Measurements from ENCODE around the gene MLST8.

The MLST8 gene

GRCh38 chr16:2210386-2211365 is 5.4 kb downstream of the MLST8 start, which contains the start of gene BRICD5:
BRICD5 (minus strand) TSS chr16:2210863; CDS start chr16:2210833, 30 bp downstream.
- DNase-seq = no peak

- no peak for DNase-seq
Observed at GRCh38 chr16:2211923-2212347, 6.7 kb downstream of the MLST8 start.

- no peak for DNase-seq
Observed at GRCh38 chr16:2212362-2213324, 7.4 kb downstream of the MLST8 start.

- DNase-seq = no peak
Observed at GRCh38 chr16:2213817-2214718, 8.8 kb downstream of the MLST8 start.

- DNase-seq = no peak
Observed at GRCh38 chr16:2214719-2214968, 9.4 kb downstream of the MLST8 start, which contains the start of gene PGP. PGP (minus strand) TSS chr16:2214840; CDS start chr16:2214777, 63 bp downstream.

GRCh38 chr16:2216330-2216729 is 11.1 kb downstream of the MLST8 start:
- DNase-seq = no peak

- peak; percentile 98 for DNase-seq
Observed at GRCh38 chr16:2223221-2223941, 18.1 kb downstream of the MLST8 start, which contains the start of gene E4F1. E4F1 (plus strand) TSS chr16:2223591; CDS start chr16:2223614, 23 bp downstream.

- no peak for DNase-seq
Observed at GRCh38 chr16:2223942-2224486, 18.8 kb downstream of the MLST8 start.

GRCh38 chr16:2226245-2226793 is 21.1 kb downstream of the MLST8 start:
- no peak for DNase-seq

- DNase-seq = no peak
Observed at GRCh38 chr16:2226918-2227317, 21.7 kb downstream of the MLST8 start.

GRCh38 chr16:2228161-2228824 is 23.0 kb downstream of the MLST8 start:
- DNase-seq = no peak

- DNase-seq = no peak
Observed at GRCh38 chr16:2229091-2229490, 23.8 kb downstream of the MLST8 start.

GRCh38 chr16:2229632-2230250 is 24.5 kb downstream of the MLST8 start:
- DNase-seq = no peak

GRCh38 chr16:2230376-2230775 is 25.1 kb downstream of the MLST8 start:
- no peak for DNase-seq

GRCh38 chr16:2231016-2231931 is 26.0 kb downstream of the MLST8 start:
- DNase-seq = no peak

- no peak for DNase-seq
Observed at GRCh38 chr16:2232094-2232990, 27.1 kb downstream of the MLST8 start.

GRCh38 chr16:2233046-2233775 is 28.0 kb downstream of the MLST8 start:
- DNase-seq = no peak
